Upper lobe of left lung (tissue), 4 donors: ENCODE results near the gene TRIM73.
"Not testable (repeated sequence)": the region's sequence is repeated elsewhere in the genome, so short reads cannot be mapped to it uniquely, and the experiment has no call there.

Experiments
- CTCF ChIP-seq, 6 experiments: fragments of 450-650 bp in 4 of 6; fragments of 200-600 bp in 2 of 6; sonication (generic) in 2 of 6; IDR thresholded peaks; one replicate each; pipeline ENCODE4 v1.5.1; 2016 to 2019; ENCODE audit warnings: antibody characterized with exemption in 6 of 6
- POLR2A ChIP-seq, 4 donors: fragments of 450-650 bp; IDR thresholded peaks; one replicate each; pipeline ENCODE4 v1.5.1; 2016 to 2017; ENCODE audit warnings: antibody characterized with exemption in 4 of 4, mild to moderate bottlenecking in 2 of 4

GRCh38 chr7:75414708-75415427, 19.4 kb downstream of the TRIM73 start:
- not testable (repeated sequence) for TF ChIP-seq POLR2A, CTCF (IDR thresholded peaks at IDR 0.05)
